GM12891 (cell line): ENCODE data around the gene GGACT.
"Not testable (repeated sequence)": the region's sequence is repeated elsewhere in the genome, so short reads cannot be mapped to it uniquely, and the experiment has no call there.

Source experiments
- POLR2A ChIP-seq: IDR thresholded peaks from 2 replicates; pipeline ENCODE4 v1.6.1; 2011; ENCODE audit warnings: low read depth, low read length, control low read depth
- POLR2AphosphoS5 ChIP-seq: IDR thresholded peaks from 2 replicates; pipeline ENCODE4 v1.6.1; 2011; ENCODE audit warnings: low read depth, low read length, control low read depth
- TAF1 ChIP-seq: IDR thresholded peaks from 2 replicates; pipeline ENCODE4 v1.6.1; 2011; ENCODE audit warnings: low read depth, low read length, control low read depth

- not testable (repeated sequence) for TF ChIP-seq POLR2A, TAF1, POLR2AphosphoS5
These were observed 63.9 kb downstream of the GGACT start for GRCh38 chr13:100524688-100525087.
